ENCODE measurements around the gene NRCAM.

- TF ChIP-seq POLR2AphosphoS5 (IDR thresholded peaks at IDR 0.05; ENCODE audit: low read depth, low read length), result no peak
- TF ChIP-seq POLR2A (IDR thresholded peaks at IDR 0.05; ENCODE audit: low read depth, low read length), result no peak
- TF ChIP-seq TAF1 (IDR thresholded peaks at IDR 0.05; ENCODE audit: low read depth, low read length), result no peak
- no peak for TF ChIP-seq PAX5 (IDR thresholded peaks at IDR 0.05; ENCODE audit: insufficient read depth, low read length, severe bottlenecking)
- TF ChIP-seq SPI1 (IDR thresholded peaks at IDR 0.05; ENCODE audit: low read depth, low read length), result no peak
- TF ChIP-seq POU2F2 (IDR thresholded peaks at IDR 0.05; ENCODE audit: low read depth, low read length), result no peak
These were observed 163.1 kb downstream of the NRCAM start for GRCh38 chr7:108293149-108293612.

Measured in GM12891 (cell line).